Ovary (tissue), 3 donors: ENCODE measurements around the gene AP5Z1.

Experiments
- CTCF ChIP-seq, 3 donors: fragments of 450-650 bp in 2 of 3; fragments of 200-600 bp in 1 of 3; IDR thresholded peaks; one replicate each; pipeline versions ENCODE4 v1.5.1 to v1.8.0; 2016 to 2022; ENCODE audit warnings: antibody characterized with exemption in 3 of 3, mild to moderate bottlenecking in 1 of 3
- EP300 ChIP-seq: sonication (generic); formaldehyde crosslinking; IDR thresholded peaks from one replicate; pipeline ENCODE4 v1.6.1; 2017; ENCODE audit warnings: antibody characterized with exemption
- POLR2A ChIP-seq: fragments of 450-650 bp; IDR thresholded peaks from one replicate; pipeline ENCODE4 v1.6.1; 2017; ENCODE audit warnings: antibody characterized with exemption, mild to moderate bottlenecking, moderate library complexity
- donor health status: DM: no; HTN: no; CAD: no.

- TF ChIP-seq POLR2A = no peak
- TF ChIP-seq CTCF (IDR thresholded peaks at IDR 0.05) = no peak
- TF ChIP-seq EP300 = no peak
These were observed 48.9 kb upstream of the AP5Z1 start for GRCh38 chr7:4726566-4726965.
